GM19395 (cell line): ENCODE results near the gene DOLK.

Experiments used
- ATAC-seq: cut with Tn5 transposase; IDR thresholded peaks from one replicate; pipeline ENCODE4 v1.9.1; 2021; ENCODE audit warnings: mild to moderate bottlenecking, moderate library complexity; ENCODE audit not compliant: unreplicated experiment

Gene DOLK

DNA sequence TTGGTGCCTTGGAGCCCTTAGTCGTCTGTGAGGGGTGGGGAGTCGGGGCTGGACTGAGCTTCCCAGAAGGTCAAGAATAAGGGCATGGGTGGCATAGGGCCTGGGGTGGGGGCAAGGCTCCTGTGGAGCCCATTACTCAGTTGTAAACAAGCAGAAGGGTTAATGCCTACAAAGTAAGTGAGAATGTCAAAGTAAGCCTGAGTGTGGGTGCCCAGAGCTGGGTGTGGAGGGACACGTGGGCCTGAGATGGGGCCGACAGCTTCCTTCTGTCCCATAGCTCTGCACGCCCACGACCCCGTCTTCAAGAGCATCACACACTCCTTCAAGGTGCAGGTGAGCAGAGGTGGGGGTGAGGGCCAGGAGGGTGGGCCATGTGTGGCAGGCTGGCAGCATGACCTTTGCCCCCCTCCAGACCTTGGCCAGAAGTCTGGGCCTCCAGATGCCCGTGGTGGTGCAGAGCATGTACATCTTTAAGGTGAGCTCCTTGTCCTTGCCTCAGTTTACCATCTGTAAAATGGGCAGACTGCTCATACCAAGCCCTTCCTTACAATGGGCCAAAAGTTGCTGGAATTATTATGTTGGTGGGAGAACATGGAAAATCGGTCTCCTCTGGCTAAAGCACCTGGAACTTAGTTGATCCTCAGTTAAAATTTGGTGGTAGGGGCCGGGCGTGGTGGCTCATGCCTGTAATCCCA lies 11.1 kb downstream of the DOLK start:
- ATAC-seq = no peak

DNA sequence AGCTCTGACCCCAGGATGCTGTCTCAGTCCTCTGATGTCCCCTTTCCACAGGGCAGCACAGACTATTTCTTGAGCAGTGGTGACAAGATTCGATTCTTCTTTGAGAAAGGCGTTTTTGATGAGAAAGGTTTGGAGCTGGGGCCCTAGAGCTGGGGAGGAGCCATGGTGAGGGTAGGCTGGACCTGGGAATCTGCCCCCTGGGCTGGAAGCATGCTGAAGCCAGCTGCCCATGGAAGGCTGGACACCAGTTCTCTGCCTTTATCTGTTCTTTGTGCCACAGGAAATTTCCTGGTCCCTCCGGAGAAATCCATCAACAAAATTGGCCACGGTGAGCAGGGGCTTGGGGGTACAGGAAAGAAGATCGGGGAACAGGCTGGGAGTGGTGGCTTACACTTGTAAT lies 13.7 kb downstream of the DOLK start:
- no peak for ATAC-seq

DNA sequence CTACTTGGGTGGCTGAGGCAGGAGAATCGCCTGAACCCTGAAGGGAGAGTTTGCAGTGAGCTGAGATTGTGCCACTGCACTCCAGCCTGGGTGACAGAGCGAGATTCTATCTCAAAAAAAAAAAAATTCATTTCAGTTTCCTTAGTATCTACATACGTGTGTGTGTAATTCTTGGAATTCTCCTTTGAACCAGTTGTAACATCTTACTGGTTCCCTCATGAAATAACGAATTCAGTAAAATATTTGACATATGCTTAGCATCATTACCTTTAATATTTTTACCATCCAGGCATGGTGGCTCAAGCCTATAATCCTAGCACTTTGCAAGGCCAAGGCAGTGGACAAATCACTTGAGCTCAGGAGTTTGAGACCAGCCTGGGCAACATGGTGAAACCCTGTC lies 17.8 kb downstream of the DOLK start:
- ATAC-seq = no peak

DNA sequence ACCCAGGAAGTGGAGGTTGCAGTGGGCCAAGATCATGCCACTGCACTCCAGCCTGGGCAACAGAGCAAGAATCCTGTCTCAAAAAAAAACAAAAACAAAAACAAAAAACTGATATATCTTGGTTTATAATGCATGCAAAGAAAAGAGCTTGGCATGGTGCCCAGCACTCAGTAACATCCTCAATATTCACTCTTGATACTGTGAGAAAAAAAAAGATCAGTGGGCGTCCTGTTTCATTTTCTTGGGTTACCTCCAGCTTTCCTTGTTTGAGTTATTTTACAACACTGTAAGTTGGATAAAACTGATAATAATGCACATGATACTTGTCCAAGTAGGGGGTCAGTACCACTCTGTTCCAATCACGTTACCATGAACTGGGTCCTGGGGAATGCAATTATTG lies 18.8 kb downstream of the DOLK start:
- no peak for ATAC-seq

DNA sequence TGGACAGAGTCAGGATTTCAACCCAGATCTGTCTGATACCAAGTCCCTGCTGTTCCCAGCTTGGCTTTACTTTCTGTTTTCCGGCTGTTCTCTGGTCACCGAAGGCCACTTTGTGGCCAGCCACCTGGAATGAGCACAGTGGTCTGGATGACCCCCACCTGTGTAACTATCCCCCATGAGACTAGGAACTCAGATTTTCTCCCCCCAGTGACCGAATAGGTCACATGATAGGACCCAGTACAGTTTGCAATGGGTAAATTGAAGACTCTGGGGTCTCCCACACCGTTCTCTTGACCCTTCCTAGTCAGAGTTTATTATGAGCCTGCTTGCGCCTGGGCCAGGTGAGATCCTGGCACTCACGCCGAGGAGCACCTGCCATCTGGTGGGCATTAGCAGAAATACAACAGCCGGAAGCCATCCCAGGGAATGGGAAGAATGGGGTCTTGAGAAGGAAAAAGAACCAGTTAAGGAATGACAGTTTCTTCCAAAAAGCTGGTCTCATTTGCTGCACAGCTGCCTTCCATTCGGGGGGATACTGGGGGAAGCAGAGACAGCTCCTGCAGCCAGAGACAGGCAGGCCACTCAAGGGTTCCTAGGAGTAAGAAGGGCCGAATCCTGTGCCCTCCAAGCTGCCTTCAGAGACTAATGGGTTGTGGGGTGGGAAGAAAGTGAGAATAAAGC lies 19.5 kb downstream of the DOLK start:
- no peak for ATAC-seq

DNA sequence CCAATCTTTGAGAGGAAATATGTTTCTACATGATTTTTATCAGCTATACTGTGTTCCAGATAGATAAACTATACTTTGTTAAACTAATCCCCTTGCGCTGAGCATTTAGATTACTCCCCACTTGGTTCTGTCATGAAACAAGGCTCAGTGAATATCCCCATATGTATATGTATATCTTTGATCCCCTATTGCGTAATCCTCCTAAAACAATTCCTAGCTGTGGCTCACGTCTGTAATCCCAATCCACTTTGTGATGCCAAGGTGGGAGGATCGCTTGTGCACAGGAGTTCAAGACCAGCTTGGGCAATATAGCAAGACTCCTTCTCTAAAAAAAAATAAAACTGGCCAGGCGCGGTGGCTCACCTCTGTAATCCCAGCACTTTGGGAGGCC lies 23.9 kb downstream of the DOLK start:
- no peak for ATAC-seq

DNA sequence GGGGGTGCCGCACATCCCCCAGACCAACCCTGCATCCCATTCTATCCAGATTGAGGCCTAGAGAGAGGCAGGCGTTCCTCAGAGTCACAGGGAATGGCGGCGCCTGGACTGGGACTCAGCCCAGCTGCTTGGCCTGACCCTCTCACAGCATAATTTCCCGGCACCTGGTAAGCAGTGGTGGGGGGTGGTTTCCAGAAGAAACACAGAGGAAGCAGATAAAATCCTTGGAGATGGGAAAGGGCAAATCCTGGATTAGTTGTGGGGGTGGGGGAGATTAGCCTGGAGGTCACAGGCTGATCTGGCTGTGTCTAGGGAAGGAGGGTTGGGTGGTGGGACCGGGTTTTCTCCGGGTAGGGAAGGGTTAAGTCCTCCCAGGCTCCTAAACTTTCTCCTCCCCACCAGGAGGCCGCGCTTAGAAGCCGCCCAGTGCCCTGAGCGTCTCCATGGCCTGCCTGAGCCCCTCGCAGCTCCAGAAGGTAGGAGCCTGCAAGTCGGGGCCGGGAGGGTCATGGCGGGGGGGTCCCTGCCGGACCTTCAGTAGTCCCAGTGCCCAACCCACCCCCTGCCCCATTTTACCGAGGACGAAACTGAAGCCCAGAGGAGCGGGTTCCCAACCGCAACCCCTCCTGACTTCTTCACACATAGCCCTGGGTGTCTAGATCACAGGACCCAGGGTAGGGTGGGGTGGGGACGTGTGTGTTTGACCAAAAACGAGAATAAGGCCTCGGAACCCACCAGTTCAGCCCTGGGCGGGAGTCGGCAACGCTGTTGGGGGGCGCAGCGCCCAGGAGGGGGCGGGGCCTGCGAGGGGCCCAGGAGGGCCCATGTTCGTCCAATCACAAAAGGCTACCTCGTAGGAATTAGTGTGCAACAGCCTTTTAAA lies 25.3 kb downstream of the DOLK start:
- no peak for ATAC-seq

DNA sequence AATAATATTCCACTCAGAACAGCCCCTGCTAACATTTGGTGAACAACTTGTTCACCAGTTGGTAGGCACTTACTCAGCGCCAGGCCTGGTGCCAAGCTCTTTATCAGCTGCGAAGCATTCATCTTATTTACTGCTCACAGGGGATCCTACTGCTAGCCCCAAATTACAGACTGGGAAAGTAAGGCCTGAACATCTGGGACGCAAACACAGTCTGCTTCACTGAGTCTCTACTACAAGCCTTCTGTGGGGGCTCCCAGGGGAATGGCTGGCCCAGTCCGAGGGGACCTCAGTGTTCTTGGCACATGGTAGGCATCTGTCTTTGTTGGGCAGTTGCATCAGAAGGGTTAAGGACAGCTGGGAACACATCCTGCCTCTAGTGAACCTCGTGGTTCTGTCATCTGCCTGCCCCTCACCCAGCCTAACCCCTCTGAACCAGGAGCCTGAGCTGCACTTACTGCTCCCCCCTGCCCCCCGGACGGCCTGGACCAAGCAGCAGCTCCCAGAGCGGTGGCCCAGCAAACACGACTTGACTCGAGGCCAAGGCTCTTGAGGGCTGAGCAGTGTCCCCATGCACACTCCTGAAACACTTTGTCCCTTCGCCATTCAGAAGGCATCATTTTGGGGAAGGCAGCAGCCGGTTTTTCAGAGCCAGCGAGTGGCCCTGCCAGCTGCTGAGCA lies 26.9 kb downstream of the DOLK start, which contains the start of gene PHYHD1:
Gene PHYHD1, plus strand, starts transcription at position 602 of the 678 bp plus-strand sequence. CDS start 1,342 bp downstream, outside the sequence.
- no peak for ATAC-seq

DNA sequence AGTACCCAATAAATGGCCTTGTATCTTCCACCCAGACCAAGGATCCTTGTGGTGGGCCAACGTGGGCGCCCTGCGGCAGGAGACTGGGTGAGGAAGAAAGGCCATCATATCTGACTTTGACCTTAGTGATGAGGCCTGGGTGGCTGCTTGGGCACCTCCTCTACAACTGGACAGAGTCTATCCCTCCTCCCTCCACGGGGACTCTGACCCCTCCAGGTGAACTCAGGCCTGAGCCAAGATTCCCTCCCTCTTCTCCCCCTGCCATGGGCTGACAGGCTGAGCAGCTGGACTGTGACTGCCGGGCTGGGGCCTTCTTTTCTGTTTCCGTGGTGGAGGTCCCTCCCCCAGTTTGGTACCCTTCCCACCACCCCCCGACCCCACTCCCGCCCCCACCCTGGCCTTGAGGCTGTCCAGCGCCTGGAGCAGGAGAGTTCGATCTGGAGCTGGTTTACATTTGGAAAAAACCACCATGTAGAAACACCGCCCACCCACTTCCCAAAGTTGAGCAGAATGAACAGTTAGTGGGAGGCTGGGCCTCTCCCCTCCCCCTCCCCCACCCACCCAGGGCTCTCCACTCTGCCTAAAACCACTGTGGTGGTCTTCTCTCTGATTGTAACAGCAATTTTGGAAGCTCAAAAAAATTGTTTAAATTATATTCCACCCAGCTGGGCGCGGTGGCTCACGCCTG lies 27.9 kb downstream of the DOLK start:
- ATAC-seq = no peak

DNA sequence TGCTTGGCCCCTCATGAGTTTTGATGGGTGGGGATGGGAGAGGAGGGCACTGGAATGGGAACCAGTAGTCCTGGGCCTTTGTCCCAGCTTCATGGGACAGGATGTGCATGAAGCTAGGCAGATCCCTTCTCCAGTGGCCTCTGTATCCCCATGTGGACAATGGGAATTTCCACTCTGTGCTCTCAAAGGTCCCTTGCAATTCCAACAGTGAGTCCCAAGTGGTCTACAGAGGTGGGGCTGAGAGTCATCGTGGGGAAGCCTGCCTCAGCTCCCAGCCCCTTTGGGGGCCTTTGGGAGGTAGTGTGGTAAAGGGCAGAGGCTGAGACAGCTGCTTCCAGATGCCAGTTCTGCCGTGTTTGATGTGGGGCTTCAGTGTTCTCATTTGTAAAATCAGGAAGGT lies 28.5 kb downstream of the DOLK start:
- ATAC-seq = no peak

DNA sequence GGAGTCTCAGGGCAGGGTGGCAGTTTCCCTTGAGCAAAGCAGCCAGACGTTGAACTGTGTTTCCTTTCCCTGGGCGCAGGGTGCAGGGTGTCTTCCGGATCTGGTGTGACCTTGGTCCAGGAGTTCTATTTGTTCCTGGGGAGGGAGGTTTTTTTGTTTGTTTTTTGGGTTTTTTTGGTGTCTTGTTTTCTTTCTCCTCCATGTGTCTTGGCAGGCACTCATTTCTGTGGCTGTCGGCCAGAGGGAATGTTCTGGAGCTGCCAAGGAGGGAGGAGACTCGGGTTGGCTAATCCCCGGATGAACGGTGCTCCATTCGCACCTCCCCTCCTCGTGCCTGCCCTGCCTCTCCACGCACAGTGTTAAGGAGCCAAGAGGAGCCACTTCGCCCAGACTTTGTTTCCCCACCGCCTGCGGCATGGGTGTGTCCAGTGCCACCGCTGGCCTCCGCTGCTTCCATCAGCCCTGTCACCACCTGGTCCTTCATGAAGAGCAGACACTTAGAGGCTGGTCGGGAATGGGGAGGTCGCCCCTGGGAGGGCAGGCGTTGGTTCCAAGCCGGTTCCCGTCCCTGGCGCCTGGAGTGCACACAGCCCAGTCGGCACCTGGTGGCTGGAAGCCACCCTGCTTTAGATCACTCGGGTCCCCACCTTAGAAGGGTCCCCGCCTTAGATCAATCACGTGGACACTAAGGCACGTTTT lies 30.1 kb downstream of the DOLK start:
- ATAC-seq = no peak

DNA sequence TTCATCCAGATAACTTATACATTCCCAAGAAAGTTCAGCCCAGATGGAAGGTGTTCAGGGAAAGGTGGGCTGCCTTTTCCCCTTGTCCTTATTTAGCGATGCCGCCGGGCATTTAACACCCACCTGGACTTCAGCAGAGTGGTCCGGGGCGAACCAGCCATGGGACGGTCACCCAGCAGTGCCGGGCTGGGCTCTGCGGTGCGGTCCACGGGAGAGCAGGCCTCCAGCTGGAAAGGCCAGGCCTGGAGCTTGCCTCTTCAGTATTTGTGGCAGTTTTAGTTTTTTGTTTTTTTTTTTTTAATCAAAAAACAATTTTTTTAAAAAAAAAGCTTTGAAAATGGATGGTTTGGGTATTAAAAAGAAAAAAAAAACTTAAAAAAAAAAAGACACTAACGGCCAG lies 30.7 kb downstream of the DOLK start:
- no peak for ATAC-seq

DNA sequence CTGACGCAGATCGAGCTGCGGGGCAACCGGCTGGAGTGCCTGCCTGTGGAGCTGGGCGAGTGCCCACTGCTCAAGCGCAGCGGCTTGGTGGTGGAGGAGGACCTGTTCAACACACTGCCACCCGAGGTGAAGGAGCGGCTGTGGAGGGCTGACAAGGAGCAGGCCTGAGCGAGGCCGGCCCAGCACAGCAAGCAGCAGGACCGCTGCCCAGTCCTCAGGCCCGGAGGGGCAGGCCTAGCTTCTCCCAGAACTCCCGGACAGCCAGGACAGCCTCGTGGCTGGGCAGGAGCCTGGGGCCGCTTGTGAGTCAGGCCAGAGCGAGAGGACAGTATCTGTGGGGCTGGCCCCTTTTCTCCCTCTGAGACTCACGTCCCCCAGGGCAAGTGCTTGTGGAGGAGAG lies 31.2 kb downstream of the DOLK start:
- no peak for ATAC-seq

DNA sequence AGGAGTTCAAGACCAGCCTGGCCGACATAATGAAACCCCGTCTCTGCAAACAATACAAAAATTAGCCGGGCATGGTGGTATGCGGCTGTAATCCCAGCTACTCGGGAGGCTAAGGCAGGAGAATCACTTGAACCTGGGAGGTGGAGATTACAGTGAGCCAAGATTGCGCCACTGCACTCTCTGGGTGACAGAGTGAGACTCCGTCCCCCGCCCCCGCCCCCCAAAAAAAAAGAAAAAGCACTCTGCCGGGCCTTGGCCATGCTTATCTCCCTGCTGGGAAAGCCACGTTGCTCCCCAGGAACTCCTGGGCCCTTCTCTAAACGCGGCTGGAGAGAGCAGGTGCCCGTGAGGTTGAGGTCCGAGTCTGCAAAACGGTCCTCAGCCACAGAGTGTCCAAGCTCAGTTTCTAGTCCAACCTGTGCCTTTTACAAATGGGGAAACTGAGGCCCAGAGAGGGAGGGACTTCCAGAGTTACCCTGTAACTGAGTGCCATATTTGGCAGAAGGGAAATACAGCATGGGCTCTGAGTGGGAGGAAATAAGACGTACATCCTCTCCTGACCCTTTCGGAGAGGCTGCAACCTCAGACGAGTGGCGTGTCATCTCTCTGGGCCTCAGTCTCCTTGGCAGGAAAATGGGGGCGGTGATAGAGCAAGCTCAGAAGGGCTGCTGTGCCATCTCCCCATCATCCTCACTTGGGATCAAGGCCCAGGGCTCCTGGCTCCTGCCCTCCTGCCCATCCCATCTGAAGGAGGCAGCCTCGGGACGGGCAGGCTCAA lies 33.2 kb downstream of the DOLK start:
- ATAC-seq = no peak

DNA sequence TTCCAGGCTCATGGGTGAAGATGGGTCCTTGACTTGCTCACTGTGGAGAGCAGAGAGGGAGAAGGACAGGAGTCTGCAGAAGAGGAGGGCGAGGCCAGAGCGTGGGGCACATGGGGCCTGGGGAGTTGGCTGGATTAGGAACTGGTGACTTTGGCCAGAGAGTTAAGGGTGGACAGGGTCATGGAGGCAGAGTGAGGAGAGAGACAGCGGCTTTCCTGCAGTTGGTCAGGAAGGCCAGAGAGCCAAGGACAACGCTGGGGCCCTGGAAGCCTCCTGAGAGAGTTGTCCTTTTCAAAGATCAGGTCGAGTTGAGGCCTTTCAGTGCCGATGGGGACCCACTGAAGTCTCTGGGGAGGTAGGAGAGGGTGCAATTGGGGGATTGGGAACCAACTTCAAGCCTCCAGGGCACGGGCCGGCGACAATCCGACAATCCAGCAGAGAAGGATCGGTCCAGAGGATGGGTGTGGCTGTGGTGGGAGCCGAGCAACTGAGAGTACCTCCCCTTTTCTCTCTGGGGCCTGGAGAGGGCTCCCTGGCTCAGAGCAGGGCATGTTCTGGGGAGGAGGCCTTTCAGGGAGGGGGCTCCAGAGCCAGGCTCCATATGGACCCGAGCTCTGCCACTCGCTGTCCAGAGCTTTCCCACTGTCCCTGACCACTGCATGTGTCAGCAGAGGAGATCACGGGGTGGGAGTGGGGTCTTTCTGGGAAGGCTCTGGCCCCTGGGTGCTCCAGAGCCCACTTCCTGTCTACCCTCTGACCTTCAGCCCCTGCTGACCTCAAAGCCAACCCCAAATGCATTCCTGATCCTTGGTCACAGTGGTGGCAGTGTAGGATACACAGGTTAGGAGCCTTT lies 34.1 kb downstream of the DOLK start:
- ATAC-seq = no peak

DNA sequence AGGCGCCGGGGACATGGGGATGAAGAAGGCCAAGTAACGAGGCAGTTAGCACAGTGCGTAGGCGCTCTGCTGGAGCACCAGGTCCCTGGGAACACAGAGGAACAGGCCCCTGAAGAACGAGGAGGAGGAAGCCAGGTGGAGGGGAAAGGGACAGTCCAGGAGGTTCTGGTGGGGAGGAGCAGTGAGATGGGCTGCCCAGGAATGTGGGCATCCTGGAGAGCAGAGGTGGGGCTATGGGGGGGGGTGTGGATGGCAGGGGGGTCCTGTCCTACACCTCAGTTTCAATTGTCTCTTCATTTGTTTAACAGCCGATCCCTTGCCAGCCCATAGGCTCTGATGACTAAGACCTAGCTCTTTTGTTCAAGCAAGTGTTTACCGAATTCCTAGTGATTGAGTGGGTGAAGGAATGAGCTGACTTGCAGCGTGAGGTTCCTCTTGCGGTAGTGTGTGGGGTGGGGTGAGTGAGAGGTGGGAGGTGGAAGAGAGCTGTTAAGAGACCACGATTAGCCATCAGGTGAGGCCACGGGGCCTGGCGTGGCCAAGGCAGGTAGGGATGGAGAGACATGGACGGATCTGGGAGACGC lies 35.0 kb downstream of the DOLK start:
- no peak for ATAC-seq

DNA sequence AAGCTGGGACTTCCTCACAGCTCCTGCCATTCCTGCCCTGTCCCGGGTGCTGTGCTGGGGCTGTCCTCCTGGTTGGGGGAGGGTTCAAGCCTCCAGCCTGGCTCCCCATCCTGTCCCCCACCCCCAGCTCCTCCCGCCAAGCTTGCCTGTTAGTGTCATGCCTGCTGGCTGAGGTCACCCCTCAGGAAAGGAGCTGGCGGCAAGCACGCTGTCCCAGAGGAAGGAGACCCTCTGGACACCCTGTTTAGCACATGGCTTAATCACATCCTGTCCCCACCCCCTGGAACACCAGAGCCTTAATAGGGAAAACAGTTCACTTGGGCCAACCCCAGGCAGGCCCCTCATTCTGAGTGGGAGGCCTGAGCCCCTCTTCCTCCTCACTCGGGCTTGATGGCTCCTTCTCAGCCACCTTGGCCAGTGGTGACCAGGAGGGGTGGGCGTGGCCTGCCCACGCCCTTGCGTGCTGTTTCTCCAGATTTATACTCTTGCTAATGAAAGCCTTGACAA lies 35.8 kb downstream of the DOLK start:
- ATAC-seq = no peak

DNA sequence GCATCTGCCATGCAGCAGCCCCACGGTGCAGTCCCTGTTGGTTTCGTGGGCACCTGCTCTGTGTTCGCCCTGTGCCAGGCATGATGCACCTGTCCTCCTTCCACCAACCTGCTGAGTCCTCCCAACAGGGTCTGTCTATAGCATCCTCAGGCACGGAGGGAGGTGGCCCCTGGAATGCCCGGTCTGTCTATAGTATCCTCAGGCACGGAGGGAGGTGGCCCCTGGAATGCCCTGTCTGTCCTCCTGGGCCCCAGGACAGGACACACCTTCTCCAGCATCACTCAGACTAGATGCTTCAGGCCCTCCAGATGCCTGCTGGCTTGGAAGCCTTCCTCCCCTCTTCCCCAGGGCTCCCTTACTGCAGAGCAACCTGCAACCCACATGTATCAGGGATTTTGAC lies 36.5 kb downstream of the DOLK start:
- no peak for ATAC-seq
